GM12878 (cell line): ENCODE data around the gene IFIT3. TPM values are rescaled to one million over a fixed set of nuclear protein-coding genes. Genes with fewer than 3 reads are reported as not detected.
A peak's percentile ranks its signal among the peaks of the same experiment; 100 is the strongest.

Experiments
- ATAC-seq: fragments of 200-7000 bp; cut with Tn5 transposase; 3 replicates; pipeline ENCODE4 v1.9.1; 2020; ENCODE audit warnings: mild to moderate bottlenecking, moderate library complexity
- BruUV-seq: library from RNA; stranded (reverse); fragments of 400-500 nt; replicated peaks from 2 replicates; lab custom pipeline; 2021; lab: Mats Ljungman, UMichigan
- CTCF ChIA-PET: fragments of 300-600 bp; sonication (Branson Sonifier 250); formaldehyde crosslinking; extraction: SDS; loops from one replicate; lab custom pipeline; 2021; ENCODE audit warnings: inconsistent platforms; lab: Yijun Ruan, JAX
- POLR2A ChIA-PET: fragments of 350-600 bp; formaldehyde crosslinking; extraction: SDS; loops from one replicate; lab custom pipeline; 2021; ENCODE audit warnings: inconsistent platforms; lab: Charles Lee
- RAD21 ChIA-PET: fragments of 300-600 bp; sonication (Branson Sonifier 250); formaldehyde crosslinking; loops from one replicate; lab custom pipeline; 2023; ENCODE audit warnings: antibody characterized with exemption; ENCODE audit not compliant: unreplicated experiment; lab: Charles Lee
- SMC1A ChIA-PET: fragments of 300-600 bp; sonication (Branson Sonifier 250); formaldehyde crosslinking; loops from one replicate; lab custom pipeline; 2023; ENCODE audit not compliant: unreplicated experiment, uncharacterized antibody; lab: Charles Lee
- DNase-seq: peaks from one replicate; pipeline ENCODE4 v3.0.0-alpha.2; 2011; ENCODE audit warnings: low read depth, low spot score
- FAIRE-seq: peaks from 3 replicates; lab custom pipeline; 2011; peaks lifted over from hg19 to GRCh38; lab: Jason Lieb, UNC
- H2AFZ ChIP-seq: 2 replicates; pipeline ENCODE4 v1.6.0; 2011; ENCODE audit warnings: low read depth, low read length, control low read depth; ENCODE audit not compliant: control insufficient read depth
- H3K27ac ChIP-seq: 2 replicates; pipeline ENCODE4 v1.5.1; 2011; ENCODE audit warnings: control low read depth; ENCODE audit not compliant: control insufficient read depth, insufficient read depth
- H3K27me3 ChIP-seq, 2 experiments: replicated peaks in 1 of 2; 2 replicates each; pipeline versions ENCODE4 v1.6.0 to v1.6.1; 2011; ENCODE audit warnings: low read length in 1 of 2; ENCODE audit not compliant: control insufficient read depth in 2 of 2, insufficient read depth in 2 of 2
- H3K36me3 ChIP-seq, 2 experiments: 2 replicates each; pipeline ENCODE4 v1.5.1; 2011; ENCODE audit warnings: low read length in 1 of 2; ENCODE audit not compliant: control insufficient read depth in 2 of 2, insufficient read depth in 2 of 2
- H3K4me1 ChIP-seq: 2 replicates; pipeline ENCODE4 v1.6.1; 2011; ENCODE audit warnings: mild to moderate bottlenecking, low read length, moderate library complexity, mixed read lengths; ENCODE audit not compliant: control insufficient read depth, insufficient read depth
- H3K4me2 ChIP-seq: 2 replicates; pipeline ENCODE4 v1.6.0; 2011; ENCODE audit warnings: control low read depth; ENCODE audit not compliant: control insufficient read depth, insufficient read depth
- H3K4me3 ChIP-seq: fragments of 200-600 bp; sonication (generic); 2 replicates; pipeline ENCODE4 v1.5.1; 2016
- H3K79me2 ChIP-seq: 2 replicates; pipeline ENCODE4 v1.6.0; 2011; ENCODE audit warnings: low read length; ENCODE audit not compliant: control insufficient read depth, insufficient read depth
- H3K9ac ChIP-seq: 2 replicates; pipeline ENCODE4 v1.8.0; 2011; ENCODE audit warnings: low read length, control low read depth, mixed read lengths; ENCODE audit not compliant: control insufficient read depth, insufficient read depth
- H3K9me3 ChIP-seq: replicated peaks from 3 replicates; pipeline ENCODE4 v1.5.1; 2011; ENCODE audit warnings: mild to moderate bottlenecking, low read length; ENCODE audit not compliant: control insufficient read depth, insufficient read depth
- H4K20me1 ChIP-seq: 2 replicates; pipeline ENCODE4 v1.6.0; 2011; ENCODE audit not compliant: control insufficient read depth, insufficient read depth
- BCLAF1 ChIP-seq: fragments of 450-650 bp; IDR thresholded peaks from 2 replicates; pipeline ENCODE4 v1.6.1; 2017; ENCODE audit warnings: antibody characterized with exemption, mild to moderate bottlenecking, moderate library complexity
- E4F1 ChIP-seq: fragments of 450-650 bp; IDR thresholded peaks from 2 replicates; pipeline ENCODE4 v1.6.1; 2018; ENCODE audit warnings: borderline replicate concordance, mild to moderate bottlenecking; ENCODE audit not compliant: partially characterized antibody
- ESRRA ChIP-seq: IDR thresholded peaks from 2 replicates; pipeline ENCODE4 v1.6.1; 2012; ENCODE audit warnings: mild to moderate bottlenecking, low read length, improper control_type of control experiment
- FOXK2 ChIP-seq: fragments of 450-650 bp; IDR thresholded peaks from 2 replicates; pipeline ENCODE4 v1.6.1; 2017; ENCODE audit warnings: mild to moderate bottlenecking, moderate library complexity
- KAT2A ChIP-seq: conservative IDR thresholded peaks from 2 replicates; pipeline ENCODE4 v1.6.1; 2011; ENCODE audit warnings: low read depth, low read length; ENCODE audit not compliant: control insufficient read depth
- MLLT1 ChIP-seq: fragments of 450-650 bp; IDR thresholded peaks from 2 replicates; pipeline ENCODE4 v1.6.1; 2016; ENCODE audit warnings: mild to moderate bottlenecking
- RCOR1 ChIP-seq: conservative IDR thresholded peaks from 2 replicates; pipeline ENCODE4 v1.6.1; 2012; ENCODE audit warnings: low read depth, low read length, improper control_type of control experiment
- ZNF207 ChIP-seq: fragments of 450-650 bp; IDR thresholded peaks from 2 replicates; pipeline ENCODE4 v1.6.1; 2014; ENCODE audit warnings: antibody characterized with exemption, mild to moderate bottlenecking, borderline replicate concordance
- ZNF384 ChIP-seq: IDR thresholded peaks from 2 replicates; pipeline ENCODE4 v1.6.1; 2012; ENCODE audit warnings: low read depth, mild to moderate bottlenecking, low read length, improper control_type of control experiment, borderline replicate concordance
- WGBS: methylation state at CpG from one replicate; pipeline ENCODE4 v1.1.6; 2016; ENCODE audit warnings: low lambda C conversion rate; ENCODE audit not compliant: insufficient replicate concordance, insufficient coverage; ENCODE audit errors: missing lambda C conversion rate; 5-methylcytosine and 5-hydroxymethylcytosine counted together
- in situ Hi-C: fragments of 300-500 bp; cut with MboI; formaldehyde crosslinking; loops from 9 replicates; pipeline ENCODE4 v1.14.3; 2018; ENCODE audit warnings: mixed read lengths
- intact Hi-C: fragments of 100-400 bp; cut with micrococcal nuclease; formaldehyde crosslinking; loops from one replicate; pipeline ENCODE4 v1.14.2; 2022; ENCODE audit not compliant: unreplicated experiment
- polyA plus RNA-seq, 11 experiments: library from polyadenylated mRNA; depleted of rRNA in 4 of 11; unstranded in 6 of 11; stranded (reverse) in 5 of 11; fragments of >200 nt; fragmentation: Nextera tagmentation in 4 of 11; fragmentation: Illumina TruSeq in 1 of 11; extraction: Ambion mirVana in 4 of 11; extraction: Trizol in 1 of 11; gene quantifications; 1 replicate in 1 of 11; 2 replicates in 10 of 11; pipeline versions ENCODE4 v1.2.1 to v1.2.3, GENCODE V29; 2011 to 2016; ENCODE audit warnings: inconsistent platforms in 2 of 11, missing spikeins in 2 of 11, low read depth in 1 of 11
- total RNA-seq, 4 experiments: library from RNA; depleted of rRNA in 3 of 4; stranded (reverse); fragments of >200 nt in 3 of 4; fragmentation: Illumina TruSeq in 1 of 4; extraction: Trizol in 1 of 4; gene quantifications; 2 replicates each; pipeline versions ENCODE4 v1.2.1 to v1.2.3, GENCODE V29; 2013 to 2021

IFIT3 gene
- total and polyA plus RNA-seq, 10 of the 15 experiments (the other 5 are each of a cell fraction or from before 2014, with no cell fraction given) = 27.0 to 70.2 (median 51.1) TPM

DNA sequence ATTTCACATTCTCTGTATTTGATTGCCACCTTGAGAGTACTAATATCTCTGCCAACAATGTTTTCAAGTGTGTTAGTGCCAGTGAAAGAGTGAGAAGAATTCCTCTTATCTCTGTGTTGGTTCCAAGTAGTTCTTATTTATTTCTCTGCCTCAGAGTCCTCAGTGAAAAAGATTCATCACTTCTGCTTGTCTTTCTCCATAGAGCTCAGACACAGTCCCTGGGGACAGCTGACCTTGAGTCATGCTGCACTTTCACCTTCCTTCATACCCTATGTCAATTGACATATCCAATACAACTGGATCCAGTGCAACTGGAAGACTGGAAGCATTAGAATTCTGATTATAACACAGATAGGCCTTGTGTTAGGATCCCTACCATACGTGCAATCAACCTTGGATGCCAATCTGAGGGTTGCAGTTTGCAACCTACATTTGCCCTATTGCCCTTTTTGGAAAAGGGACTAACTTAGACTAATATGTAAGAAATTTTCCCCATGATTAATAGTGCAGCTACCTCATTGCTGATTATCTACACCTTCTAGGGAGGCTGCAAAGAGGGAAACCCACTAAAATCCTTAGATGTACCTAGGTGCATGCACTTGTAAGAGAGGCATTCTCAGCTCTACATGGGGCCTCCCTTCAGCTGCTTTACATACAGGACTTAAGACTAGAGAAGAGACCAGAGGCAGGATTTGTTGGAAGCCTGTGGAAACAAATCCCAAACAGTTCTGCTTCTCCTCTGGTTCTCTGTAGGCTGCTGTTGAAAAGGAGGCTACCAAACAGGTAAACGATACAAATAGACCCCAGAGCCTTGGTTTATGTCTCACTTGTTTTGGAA lies 17.5 kb upstream of the IFIT3 start:
- Histone ChIP-seq H4K20me1 (no peaks in the 10 kb centered on the region), H3K36me3 (0 out of 4 replicates have a peak, but pooled peaks cover 0 to 2% of the 10 kb centered on the region in 2 experiments), H3K4me1 (no peaks in the 10 kb centered on the region), H3K27me3 (no peaks in the 10 kb centered on the region), H3K79me2 (no peaks in the 10 kb centered on the region), H3K4me3 (no peak overlapping the region), H3K9me3 (no peaks in the 10 kb centered on the region), H3K9ac (no peak overlapping the region), H2AFZ (no peak overlapping the region), H3K27ac (no peak overlapping the region), H3K4me2 (no peak overlapping the region)
- WGBS = 63% methylated on average over 2 of the region's 2 CpGs
- ChIA-PET POLR2A (interaction anchor here (0.6 kb wide), 1 partner anchor 89 kb away, joined by 3 read pairs; no protein-coding TSS in a partner anchor), RAD21 (no interaction called here), CTCF (interaction anchor here (1.2 to 4.8 kb wide), 2 partner anchors 9 to 58 kb away, joined by 3 to 25 read pairs; partner anchors contain the start of gene IFIT2), SMC1A (interaction anchor here (1.7 kb wide), 1 partner anchor 82 kb away, joined by 6 read pairs; the partner anchor contains the start of gene IFIT1)
- ATAC-seq (peak; percentile 39; the same call in 2 of the 3 replicates), DNase-seq (no peak), FAIRE-seq (no peak)
- intact Hi-C loops (no loop called here), in situ Hi-C loops (no loop called here)
- TF ChIP-seq E4F1 (no peak), KAT2A (no peak), RCOR1 (no peak), BCLAF1 (no peak), ZNF207 (no peak), ESRRA (no peak), MLLT1 (no peak), ZNF384 (no peak), FOXK2 (no peak)
- BruUV-seq = no TSS peak
